Ovary (tissue), 3 donors: Measurements from ENCODE around the gene UGT1A5.

Experiments used
- CTCF ChIP-seq, 3 donors: fragments of 450-650 bp in 2 of 3; fragments of 200-600 bp in 1 of 3; IDR thresholded peaks; one replicate each; pipeline versions ENCODE4 v1.5.1 to v1.8.0; 2016 to 2022; ENCODE audit warnings: antibody characterized with exemption in 3 of 3, mild to moderate bottlenecking in 1 of 3
- POLR2A ChIP-seq: fragments of 450-650 bp; IDR thresholded peaks from one replicate; pipeline ENCODE4 v1.6.1; 2017; ENCODE audit warnings: antibody characterized with exemption, mild to moderate bottlenecking, moderate library complexity
- donor health status: DM: no; HTN: no; CAD: no.

GRCh38 chr2:233691443-233692433, 21.0 kb upstream of the UGT1A5 start:
- TF ChIP-seq POLR2A (no peak), CTCF (IDR thresholded peaks at IDR 0.05) (no peak)
